ENCODE measurements around the gene EEFSEC. TPM values are rescaled to one million over a fixed set of nuclear protein-coding genes. Genes with fewer than 3 reads are reported as not detected.

The EEFSEC gene
- total RNA-seq, 1 experiment from 2014 or later, result 21.3 TPM

DNA sequence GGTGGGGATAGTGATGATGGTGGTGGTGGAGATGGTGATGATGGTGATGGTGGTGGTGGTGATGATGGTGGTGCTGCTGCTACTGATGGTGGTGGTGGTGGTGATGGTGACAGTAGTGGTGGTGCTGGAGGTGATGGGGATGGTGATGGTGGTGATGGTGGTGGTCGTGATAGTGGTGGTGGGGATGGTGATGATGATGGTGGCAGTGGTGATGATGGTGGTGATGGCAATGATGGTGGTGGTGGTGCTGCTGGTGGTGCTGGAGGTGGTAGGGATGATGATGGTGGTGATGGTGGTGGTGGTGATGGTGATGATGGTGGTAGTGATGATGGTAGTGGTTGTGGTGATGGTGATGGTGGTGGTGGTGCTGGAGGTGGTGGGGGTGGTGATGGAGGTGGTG, 292.1 kb downstream of the EEFSEC start:
- ChIA-PET CTCF (no interaction called here), POLR2A (ENCODE audit: unreplicated experiment) (no interaction called here)
- no peak for DNase-seq

DNA sequence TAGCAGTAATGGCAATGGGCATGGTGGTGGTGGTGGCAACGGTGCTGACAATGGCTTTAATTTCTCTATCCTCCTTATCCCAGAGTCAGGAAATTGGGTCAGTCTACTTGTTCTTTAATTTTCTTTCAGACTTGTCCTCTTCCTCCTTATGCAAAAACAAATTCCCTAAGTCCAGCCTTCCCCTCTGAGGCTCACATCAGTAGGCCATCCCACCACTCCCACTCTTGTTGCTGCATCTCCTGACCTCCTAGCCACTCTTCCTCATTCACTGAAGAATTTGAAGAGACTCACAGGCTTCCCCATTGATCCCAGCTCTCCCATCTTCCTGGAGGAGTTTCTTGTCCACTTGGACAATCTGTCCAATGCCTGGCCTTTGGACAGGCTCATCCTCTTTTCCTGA, 293.5 kb downstream of the EEFSEC start:
- DNase-seq, result no peak
- TF ChIP-seq EZH2 (IDR thresholded peaks at IDR 0.05; ENCODE audit: low read depth), result no peak
- no peak for TF ChIP-seq CTCF (conservative IDR thresholded peaks at IDR 0.05)
- no peaks in the 10 kb centered on the region for H3F3A ChIP-seq (ENCODE audit: insufficient read depth, low read depth)
- intact Hi-C loops (cut with micrococcal nuclease; ENCODE audit: unreplicated experiment), result no loop called here
- no peaks in the 10 kb centered on the region for H3K36me3 ChIP-seq (ENCODE audit: low read depth)
- H3K4me1 ChIP-seq (replicated peaks; ENCODE audit: insufficient read depth), result no peaks in the 10 kb centered on the region
- BruUV-seq (replicated peaks), result no TSS peak
- no peak overlapping the region for H3K4me3 ChIP-seq
- H2AFZ ChIP-seq, result no peak overlapping the region
- H3K9me2 ChIP-seq (ENCODE audit: insufficient read depth), result no peaks in the 10 kb centered on the region
- H3K27me3 ChIP-seq (ENCODE audit: insufficient read depth, low read depth), result no peaks in the 10 kb centered on the region
- no peaks in the 10 kb centered on the region for H4K20me1 ChIP-seq (ENCODE audit: insufficient read depth)
- CTCF ChIA-PET, result no interaction called here
- no peaks in the 10 kb centered on the region for H3K9me3 ChIP-seq (ENCODE audit: insufficient read depth, low read depth)
- POLR2A ChIA-PET (ENCODE audit: unreplicated experiment), result no interaction called here
- no peak overlapping the region for H3K27ac ChIP-seq
- no peaks in the 10 kb centered on the region for H3K79me2 ChIP-seq (ENCODE audit: low read depth)
- no peak overlapping the region for H3K4me2 ChIP-seq

More for the DNA sequence above, 292.1 kb downstream of the EEFSEC start:
- no peaks in the 10 kb centered on the region for H3K4me1 ChIP-seq (replicated peaks; ENCODE audit: insufficient read depth)
- H4K20me1 ChIP-seq (ENCODE audit: insufficient read depth), result no peaks in the 10 kb centered on the region
- BruUV-seq (replicated peaks), result no TSS peak
- no peaks in the 10 kb centered on the region for H3K27me3 ChIP-seq (ENCODE audit: insufficient read depth, low read depth)
- no peaks in the 10 kb centered on the region for H3F3A ChIP-seq (ENCODE audit: insufficient read depth, low read depth)
- no peak overlapping the region for H3K4me3 ChIP-seq
- no peak overlapping the region for H3K4me2 ChIP-seq
- no peak overlapping the region for H2AFZ ChIP-seq
- H3K9me3 ChIP-seq (ENCODE audit: insufficient read depth, low read depth), result no peaks in the 10 kb centered on the region
- H3K36me3 ChIP-seq (ENCODE audit: low read depth), result no peaks in the 10 kb centered on the region
- H3K79me2 ChIP-seq (ENCODE audit: low read depth), result no peaks in the 10 kb centered on the region
- TF ChIP-seq CTCF (conservative IDR thresholded peaks at IDR 0.05) (no peak), EZH2 (IDR thresholded peaks at IDR 0.05; ENCODE audit: low read depth) (no peak)
- intact Hi-C loops (cut with micrococcal nuclease; ENCODE audit: unreplicated experiment), result no loop called here
- H3K27ac ChIP-seq, result no peak overlapping the region
- H3K9me2 ChIP-seq (ENCODE audit: insufficient read depth), result no peaks in the 10 kb centered on the region

GRCh38 chr3:128447561-128448013, 294.3 kb downstream of the EEFSEC start:
- no peaks in the 10 kb centered on the region for H4K20me1 ChIP-seq (ENCODE audit: insufficient read depth)
- POLR2A ChIA-PET (ENCODE audit: unreplicated experiment), result no interaction called here
- BruUV-seq (replicated peaks), result no TSS peak

More at GRCh38 chr3:128447561-128448013, 294.3 kb downstream of the EEFSEC start:
- intact Hi-C loops (cut with micrococcal nuclease; ENCODE audit: unreplicated experiment), result no loop called here
- Histone ChIP-seq H3K9me3 (ENCODE audit: insufficient read depth, low read depth) (no peaks in the 10 kb centered on the region), H2AFZ (no peak overlapping the region), H3K36me3 (ENCODE audit: low read depth) (no peaks in the 10 kb centered on the region), H3K27ac (no peak overlapping the region), H3F3A (ENCODE audit: insufficient read depth, low read depth) (no peaks in the 10 kb centered on the region), H3K27me3 (ENCODE audit: insufficient read depth, low read depth) (no peaks in the 10 kb centered on the region), H3K9me2 (ENCODE audit: insufficient read depth) (no peaks in the 10 kb centered on the region), H3K79me2 (ENCODE audit: low read depth) (no peaks in the 10 kb centered on the region), H3K4me3 (no peak overlapping the region), H3K4me2 (no peak overlapping the region), H3K4me1 (replicated peaks; ENCODE audit: insufficient read depth) (no peaks in the 10 kb centered on the region)
- CTCF ChIA-PET, result no interaction called here
- TF ChIP-seq CTCF (conservative IDR thresholded peaks at IDR 0.05), result no peak
- TF ChIP-seq EZH2 (IDR thresholded peaks at IDR 0.05; ENCODE audit: low read depth), result no peak
- no peak for DNase-seq
